ENCODE results near the gene CTTN.

DNA sequence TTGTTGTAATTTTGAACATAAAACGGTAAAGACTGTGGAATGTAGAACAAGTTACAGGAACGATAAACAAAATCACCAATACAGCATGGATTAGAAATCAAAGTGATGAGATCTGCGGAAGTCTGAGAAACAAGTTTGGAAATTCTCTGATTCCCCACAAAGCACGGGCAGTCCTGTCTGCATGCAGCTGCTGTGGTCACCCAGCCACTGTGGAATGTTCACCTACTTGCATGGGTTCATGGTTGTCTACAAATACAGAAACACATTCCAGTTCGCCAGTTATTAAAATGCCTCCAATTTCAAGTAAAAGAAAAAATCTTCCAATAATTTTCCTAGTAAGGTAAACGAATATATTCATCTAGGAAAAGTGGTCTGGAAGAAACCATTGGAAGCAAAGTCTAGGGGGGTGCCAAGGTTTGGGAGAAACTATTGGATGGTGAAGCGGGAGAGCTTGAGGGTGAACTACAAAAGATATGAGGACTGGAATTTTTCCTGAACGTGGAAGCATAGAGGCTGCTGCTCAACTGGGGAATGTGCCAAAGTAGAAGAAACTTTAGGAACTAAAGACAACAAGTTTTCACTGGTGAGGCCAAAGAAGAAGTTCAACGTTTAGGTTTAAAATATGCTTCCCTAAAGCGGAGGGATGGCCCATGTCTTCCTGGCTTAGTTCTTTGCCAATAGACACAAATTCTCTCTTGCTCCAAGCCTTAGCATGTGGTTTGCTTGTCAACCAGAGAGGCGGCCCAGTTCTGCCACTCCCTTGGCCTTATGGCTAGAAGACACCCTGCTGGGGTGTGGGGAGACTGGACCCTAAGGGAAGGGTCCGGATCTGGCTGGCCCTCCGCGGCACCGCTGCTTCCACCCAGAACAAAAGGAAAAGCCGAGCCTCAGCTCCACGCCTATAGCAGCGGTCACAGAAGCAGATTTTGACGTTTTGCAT is 70.2 kb downstream of the CTTN start:
- TF ChIP-seq, protein P1, sequence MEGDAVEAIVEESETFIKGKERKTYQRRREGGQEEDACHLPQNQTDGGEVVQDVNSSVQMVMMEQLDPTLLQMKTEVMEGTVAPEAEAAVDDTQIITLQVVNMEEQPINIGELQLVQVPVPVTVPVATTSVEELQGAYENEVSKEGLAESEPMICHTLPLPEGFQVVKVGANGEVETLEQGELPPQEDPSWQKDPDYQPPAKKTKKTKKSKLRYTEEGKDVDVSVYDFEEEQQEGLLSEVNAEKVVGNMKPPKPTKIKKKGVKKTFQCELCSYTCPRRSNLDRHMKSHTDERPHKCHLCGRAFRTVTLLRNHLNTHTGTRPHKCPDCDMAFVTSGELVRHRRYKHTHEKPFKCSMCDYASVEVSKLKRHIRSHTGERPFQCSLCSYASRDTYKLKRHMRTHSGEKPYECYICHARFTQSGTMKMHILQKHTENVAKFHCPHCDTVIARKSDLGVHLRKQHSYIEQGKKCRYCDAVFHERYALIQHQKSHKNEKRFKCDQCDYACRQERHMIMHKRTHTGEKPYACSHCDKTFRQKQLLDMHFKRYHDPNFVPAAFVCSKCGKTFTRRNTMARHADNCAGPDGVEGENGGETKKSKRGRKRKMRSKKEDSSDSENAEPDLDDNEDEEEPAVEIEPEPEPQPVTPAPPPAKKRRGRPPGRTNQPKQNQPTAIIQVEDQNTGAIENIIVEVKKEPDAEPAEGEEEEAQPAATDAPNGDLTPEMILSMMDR (IDR thresholded peaks at IDR 0.05; ENCODE audit: low read length): no peak
- no peak for TF ChIP-seq EZH2 (IDR thresholded peaks at IDR 0.05; ENCODE audit: borderline replicate concordance, low read length)

Data from OCI-LY1 (cell line).